ENCODE results near the gene TRPM1.

The TRPM1 gene

GRCh38 chr15:31102039-31102321 is 455 bp upstream of the TRPM1 start:
- Histone ChIP-seq H3K4me1 (no peaks in the 10 kb centered on the region), H3K9me3 (no peaks in the 10 kb centered on the region), H3K36me3 (no peaks in the 10 kb centered on the region), H3K4me3 (ENCODE audit: low read depth, low read length) (no peak overlapping the region), H3K27me3 (no peaks in the 10 kb centered on the region; the same call in 1 of the 2 replicates)
- no peak for TF ChIP-seq CTCF (IDR thresholded peaks at IDR 0.05; ENCODE audit: low read depth, low read length)
- DNase-seq = no peak

- H3K36me3 ChIP-seq = no peaks in the 10 kb centered on the region
- no peak overlapping the region for H3K4me3 ChIP-seq (ENCODE audit: low read depth, low read length)
- no peaks in the 10 kb centered on the region for H3K4me1 ChIP-seq
- TF ChIP-seq CTCF (IDR thresholded peaks at IDR 0.05; ENCODE audit: low read depth, low read length) = no peak
- no peaks in the 10 kb centered on the region; the same call in 1 of the 2 replicates for H3K27me3 ChIP-seq
- H3K9me3 ChIP-seq = no peaks in the 10 kb centered on the region
- no peak for DNase-seq
Measured at GRCh38 chr15:31100738-31101137, 787 bp downstream of the TRPM1 start.

- Histone ChIP-seq H3K4me1 (no peaks in the 10 kb centered on the region), H3K9me3 (no peaks in the 10 kb centered on the region), H3K27me3 (no peaks in the 10 kb centered on the region; the same call in 1 of the 2 replicates), H3K4me3 (ENCODE audit: low read depth, low read length) (no peak overlapping the region), H3K36me3 (no peaks in the 10 kb centered on the region)
- no peak for TF ChIP-seq CTCF (IDR thresholded peaks at IDR 0.05; ENCODE audit: low read depth, low read length)
- no peak for DNase-seq
Measured at GRCh38 chr15:31098953-31099740, 2.4 kb downstream of the TRPM1 start.

- no peak for TF ChIP-seq CTCF (IDR thresholded peaks at IDR 0.05; ENCODE audit: low read depth, low read length)
Measured at GRCh38 chr15:31098491-31098917, 3.0 kb downstream of the TRPM1 start.

GRCh38 chr15:31096563-31096962 is 5.0 kb downstream of the TRPM1 start:
- no peak for DNase-seq
- Histone ChIP-seq H3K4me3 (ENCODE audit: low read depth, low read length) (no peak overlapping the region), H3K9me3 (no peaks in the 10 kb centered on the region), H3K27me3 (no peaks in the 10 kb centered on the region; the same call in 1 of the 2 replicates), H3K4me1 (no peaks in the 10 kb centered on the region), H3K36me3 (no peaks in the 10 kb centered on the region)
- no peak for TF ChIP-seq CTCF (IDR thresholded peaks at IDR 0.05; ENCODE audit: low read depth, low read length)

More at GRCh38 chr15:31098491-31098917, 3.0 kb downstream of the TRPM1 start:
- Histone ChIP-seq H3K4me3 (ENCODE audit: low read depth, low read length) (no peak overlapping the region), H3K27me3 (no peaks in the 10 kb centered on the region; the same call in 1 of the 2 replicates), H3K36me3 (no peaks in the 10 kb centered on the region), H3K9me3 (no peaks in the 10 kb centered on the region), H3K4me1 (no peaks in the 10 kb centered on the region)
- no peak for DNase-seq

- Histone ChIP-seq H3K27me3 (peaks cover 3% of the 10 kb centered on the region; the same call in 1 of the 2 replicates), H3K4me1 (no peaks in the 10 kb centered on the region), H3K36me3 (no peaks in the 10 kb centered on the region), H3K4me3 (ENCODE audit: low read depth, low read length) (no peak overlapping the region), H3K9me3 (peaks cover 5% of the 10 kb centered on the region; the same call in 1 of the 2 replicates)
- DNase-seq = no peak
- no peak for TF ChIP-seq CTCF (IDR thresholded peaks at IDR 0.05; ENCODE audit: low read depth, low read length)
Measured at GRCh38 chr15:31091481-31091880, 10.0 kb downstream of the TRPM1 start.
